Hippocampal formation (tissue), 2 donors: Measurements from ENCODE around the gene FCSK.
"Not testable (repeated sequence)": the region's sequence is repeated elsewhere in the genome, so short reads cannot be mapped to it uniquely, and the experiment has no call there.

Experiments used
- DNase-seq, 2 donors: peaks; one replicate each; lab custom pipeline; 2025; lab: John Stamatoyannopoulos, UW

The FCSK gene

GRCh38 chr16:70523076-70523742 is 68.8 kb downstream of the FCSK start, which contains the start of gene COG4:
COG4 (minus strand) TSS chr16:70523554; CDS start chr16:70523543, 11 bp downstream.
- peak; percentile 85 to 91 for DNase-seq

- DNase-seq: peak; percentile 71 to 91
Measured at GRCh38 chr16:70523743-70524398, 69.5 kb downstream of the FCSK start, which contains the start of gene SF3B3. SF3B3 (plus strand) TSS chr16:70523816; CDS start chr16:70526657, 2,841 bp downstream.

GRCh38 chr16:70524399-70524825 is 70.0 kb downstream of the FCSK start:
- not testable (repeated sequence) for DNase-seq

- DNase-seq: no peak
Measured at GRCh38 chr16:70526403-70526802, 72.0 kb downstream of the FCSK start.

- no peak for DNase-seq
Measured at GRCh38 chr16:70527315-70527996, 73.1 kb downstream of the FCSK start.

- peak in 1 of 2 donors; percentile 47 for DNase-seq
Measured at GRCh38 chr16:70529051-70529777, 74.8 kb downstream of the FCSK start.
